ENCODE data around the gene LHX2. TPM values are rescaled to one million over a fixed set of nuclear protein-coding genes. Genes with fewer than 3 reads are reported as not detected.

LHX2 gene
- total and polyA plus RNA-seq, 2 of the 4 experiments (the other 2 are of a cell fraction): not detected

DNA sequence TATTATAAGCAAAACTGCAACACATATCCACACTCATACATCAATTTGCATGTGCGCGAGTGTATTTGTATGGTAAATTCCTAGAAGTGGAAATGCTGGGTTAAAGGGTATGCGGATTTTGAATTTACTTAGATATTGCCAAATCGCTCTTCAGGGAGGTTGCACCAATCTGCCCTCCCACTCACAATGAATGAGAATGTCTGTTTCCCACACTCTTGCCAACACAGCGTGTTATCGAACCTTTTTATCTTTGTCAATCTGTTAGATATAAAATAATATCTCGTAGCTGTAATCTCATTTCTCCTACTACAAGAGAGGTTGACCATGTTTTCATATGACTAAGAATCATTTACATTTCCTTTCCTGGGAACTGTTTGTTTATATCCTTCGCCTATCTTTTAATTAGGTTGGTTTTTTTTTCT, 35.7 kb downstream of the LHX2 start:
- no peak overlapping the region for H2AK5ac ChIP-seq (ENCODE audit: low read depth, low read length)
- no peaks in the 10 kb centered on the region for H3K9me1 ChIP-seq (ENCODE audit: insufficient read depth, low read length)
- H4K8ac ChIP-seq (ENCODE audit: low read depth in 2 of 2, low read length in 2 of 2): no peak overlapping the region
- no peaks in the 10 kb centered on the region for H4K20me1 ChIP-seq (ENCODE audit: insufficient read depth, low read length)
- H3K9me3 ChIP-seq (ENCODE audit: control insufficient read depth, insufficient read depth, low read length): peaks cover 6% of the 10 kb centered on the region; the same call in 1 of the 2 replicates
- ATAC-seq (ENCODE audit: low read depth) (no peak), DNase-seq (no peak)
- H3K79me1 ChIP-seq (ENCODE audit: low read depth in 1 of 2, low read length in 2 of 2): no peaks in the 10 kb centered on the region
- no peak overlapping the region for H3K23ac ChIP-seq (ENCODE audit: low read depth, low read length)
- H2BK120ac ChIP-seq (ENCODE audit: low read depth, low read length): no peak overlapping the region
- no peak overlapping the region for H4K91ac ChIP-seq (ENCODE audit: insufficient read depth, low read depth, low read length)
- no peak overlapping the region for H3K9ac ChIP-seq (ENCODE audit: low read depth, low read length)
- dilution Hi-C loops (cut with HindIII; ENCODE audit: low sequenced_read_pairs, unreplicated experiment): no loop called here
- H3K36me3 ChIP-seq (ENCODE audit: control insufficient read depth, insufficient read depth, low read length): no peaks in the 10 kb centered on the region
- no peak overlapping the region for H3K56ac ChIP-seq (ENCODE audit: extremely low read depth, insufficient read depth, low read length)
- no peaks in the 10 kb centered on the region; the same call in 1 of the 2 replicates for H3K4me1 ChIP-seq (ENCODE audit: control insufficient read depth, insufficient read depth, low read length)
- BruUV-seq (replicated peaks): no TSS peak
- intact Hi-C loops (cut with micrococcal nuclease): no loop called here
- H3K4ac ChIP-seq (ENCODE audit: low read depth, low read length): no peak overlapping the region
- ChIA-PET POLR2A (ENCODE audit: unreplicated experiment) (interaction anchor here (0.7 kb wide), 1 partner anchor 496 kb away, joined by 9 read pairs; no protein-coding TSS in a partner anchor), CTCF (no interaction called here)
- H2AK9ac ChIP-seq (replicated peaks; ENCODE audit: low read depth, low read length, poor library complexity): no peak overlapping the region
- no peak overlapping the region for H2AFZ ChIP-seq (replicated peaks; ENCODE audit: low read length, poor library complexity)
- no CpG with 5 or more reads among the region's 8 CpGs for WGBS, 2 experiments (ENCODE audit: extremely low coverage in 2 of 2, insufficient read length in 1 of 2)
- H3K4me2 ChIP-seq (ENCODE audit: low read depth, low read length): no peak overlapping the region
- H3K4me3 ChIP-seq (ENCODE audit: insufficient read depth, low read depth, low read length): no peak overlapping the region
- no peak overlapping the region for H2BK5ac ChIP-seq (ENCODE audit: low read depth, low read length, poor library complexity, severe bottlenecking)
- no peak overlapping the region for H4K5ac ChIP-seq (ENCODE audit: low read depth, low read length)
- no peak overlapping the region for H2BK20ac ChIP-seq (ENCODE audit: low read depth, low read length)
- TF ChIP-seq NFE2L2 (IDR thresholded peaks at IDR 0.05; ENCODE audit: low read depth, low read length) (no peak), BHLHE40 (IDR thresholded peaks at IDR 0.05; ENCODE audit: low read depth, low read length) (no peak), CEBPB (IDR thresholded peaks at IDR 0.05; ENCODE audit: low read depth, low read length) (no peak), USF2 (IDR thresholded peaks at IDR 0.05; ENCODE audit: low read depth, low read length) (no peak), CHD1 (IDR thresholded peaks at IDR 0.05; ENCODE audit: low read depth, low read length) (no peak)
- TF ChIP-seq, protein P1, sequence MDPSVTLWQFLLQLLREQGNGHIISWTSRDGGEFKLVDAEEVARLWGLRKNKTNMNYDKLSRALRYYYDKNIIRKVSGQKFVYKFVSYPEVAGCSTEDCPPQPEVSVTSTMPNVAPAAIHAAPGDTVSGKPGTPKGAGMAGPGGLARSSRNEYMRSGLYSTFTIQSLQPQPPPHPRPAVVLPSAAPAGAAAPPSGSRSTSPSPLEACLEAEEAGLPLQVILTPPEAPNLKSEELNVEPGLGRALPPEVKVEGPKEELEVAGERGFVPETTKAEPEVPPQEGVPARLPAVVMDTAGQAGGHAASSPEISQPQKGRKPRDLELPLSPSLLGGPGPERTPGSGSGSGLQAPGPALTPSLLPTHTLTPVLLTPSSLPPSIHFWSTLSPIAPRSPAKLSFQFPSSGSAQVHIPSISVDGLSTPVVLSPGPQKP (IDR thresholded peaks at IDR 0.05; ENCODE audit: borderline replicate concordance, low read depth, low read length): no peak
- in situ Hi-C loops (cut with MboI; ENCODE audit: low sequenced_read_pairs): no loop called here
- H2BK15ac ChIP-seq (ENCODE audit: low read depth, low read length): no peak overlapping the region
- H3K14ac ChIP-seq (replicated peaks; ENCODE audit: low read depth, low read length): no peak overlapping the region
- H3K18ac ChIP-seq (ENCODE audit: low read depth, low read length): no peak overlapping the region
- no peak overlapping the region for H3K27ac ChIP-seq (ENCODE audit: insufficient read depth, low read length)
- H3K27me3 ChIP-seq (ENCODE audit: control insufficient read depth, insufficient read depth, low read length): peaks cover 71% of the 10 kb centered on the region
